HEK293 (cell line): ENCODE data around the gene RNU1-3.
"Not testable (repeated sequence)": the region's sequence is repeated elsewhere in the genome, so short reads cannot be mapped to it uniquely, and the experiment has no call there.

Source experiments
- ZBTB1 ChIP-seq: fragments of 450-650 bp; formaldehyde crosslinking; IDR thresholded peaks from 2 replicates; pipeline ENCODE4 v1.5.1; 2016; ENCODE audit warnings: missing biosample characterization, missing genetic modification characterization
- ZNF501 ChIP-seq: fragments of 450-650 bp; formaldehyde crosslinking; IDR thresholded peaks from 2 replicates; pipeline ENCODE4 v1.5.1; 2016; ENCODE audit warnings: missing biosample characterization, missing genetic modification characterization
- ZNF670 ChIP-seq: fragments of 450-650 bp; formaldehyde crosslinking; IDR thresholded peaks from 2 replicates; pipeline ENCODE4 v1.5.1; 2016; ENCODE audit warnings: missing biosample characterization, missing genetic modification characterization, low read depth
- TF ChIP-seq, protein P1 (sequence below): fragments of 450-650 bp; formaldehyde crosslinking; IDR thresholded peaks from 2 replicates; pipeline ENCODE4 v1.5.1; 2016; ENCODE audit warnings: missing biosample characterization, missing genetic modification characterization

DNA sequence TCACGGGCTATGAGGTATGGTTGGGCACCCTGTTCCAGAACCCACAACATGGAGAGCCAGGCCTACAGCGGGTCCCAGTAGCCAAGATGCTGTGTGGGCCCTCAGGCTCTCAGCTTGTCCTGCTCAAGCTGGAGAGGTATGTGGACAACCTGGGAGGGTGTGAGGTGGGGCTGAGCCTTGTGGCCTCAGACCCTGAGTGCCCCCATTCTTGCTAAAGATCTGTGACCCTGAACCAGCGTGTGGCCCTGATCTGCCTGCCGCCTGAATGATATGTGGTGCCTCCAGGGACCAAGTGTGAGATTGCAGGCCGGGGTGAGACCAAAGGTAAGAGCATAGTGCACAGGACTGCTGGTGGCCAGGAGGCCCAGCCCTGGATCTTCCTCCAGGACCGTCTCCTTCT, 17.4 kb downstream of the RNU1-3 start:
- not testable (repeated sequence) for TF ChIP-seq ZNF501; ZBTB1 (tag by site-specific recombination); ZNF670 (tag by site-specific recombination)
- TF ChIP-seq, protein P1, sequence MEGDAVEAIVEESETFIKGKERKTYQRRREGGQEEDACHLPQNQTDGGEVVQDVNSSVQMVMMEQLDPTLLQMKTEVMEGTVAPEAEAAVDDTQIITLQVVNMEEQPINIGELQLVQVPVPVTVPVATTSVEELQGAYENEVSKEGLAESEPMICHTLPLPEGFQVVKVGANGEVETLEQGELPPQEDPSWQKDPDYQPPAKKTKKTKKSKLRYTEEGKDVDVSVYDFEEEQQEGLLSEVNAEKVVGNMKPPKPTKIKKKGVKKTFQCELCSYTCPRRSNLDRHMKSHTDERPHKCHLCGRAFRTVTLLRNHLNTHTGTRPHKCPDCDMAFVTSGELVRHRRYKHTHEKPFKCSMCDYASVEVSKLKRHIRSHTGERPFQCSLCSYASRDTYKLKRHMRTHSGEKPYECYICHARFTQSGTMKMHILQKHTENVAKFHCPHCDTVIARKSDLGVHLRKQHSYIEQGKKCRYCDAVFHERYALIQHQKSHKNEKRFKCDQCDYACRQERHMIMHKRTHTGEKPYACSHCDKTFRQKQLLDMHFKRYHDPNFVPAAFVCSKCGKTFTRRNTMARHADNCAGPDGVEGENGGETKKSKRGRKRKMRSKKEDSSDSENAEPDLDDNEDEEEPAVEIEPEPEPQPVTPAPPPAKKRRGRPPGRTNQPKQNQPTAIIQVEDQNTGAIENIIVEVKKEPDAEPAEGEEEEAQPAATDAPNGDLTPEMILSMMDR (tag by site-specific recombination): not testable (repeated sequence)
